ENCODE data around the gene LBX2.
"Not testable (repeated sequence)": the region's sequence is repeated elsewhere in the genome, so short reads cannot be mapped to it uniquely, and the experiment has no call there.

The LBX2 gene

GRCh38 chr2:74474899-74475298 lies 24.5 kb downstream of the LBX2 start:
- no peaks in the 10 kb centered on the region for H3K9me3 ChIP-seq (ENCODE audit: control insufficient read depth, insufficient read depth, low read depth, low read length)
- H3K4me3 ChIP-seq (ENCODE audit: low read depth, low read length) = no peak overlapping the region
- H3K27ac ChIP-seq (ENCODE audit: low read depth, low read length) = no peak overlapping the region
- H3K27me3 ChIP-seq (ENCODE audit: control insufficient read depth, insufficient read depth, low read length) = no peaks in the 10 kb centered on the region
- H3K36me3 ChIP-seq (ENCODE audit: control insufficient read depth, insufficient read depth, low read length) = peaks cover 24% of the 10 kb centered on the region
- no peaks in the 10 kb centered on the region for H3K4me1 ChIP-seq (ENCODE audit: control insufficient read depth, insufficient read depth, low read length)
- H3K9ac ChIP-seq (ENCODE audit: low read length) = no peak overlapping the region

- Histone ChIP-seq H3K27ac (ENCODE audit: low read depth, low read length) (no peak overlapping the region), H3K4me3 (ENCODE audit: low read depth, low read length) (no peak overlapping the region), H3K4me1 (ENCODE audit: control insufficient read depth, insufficient read depth, low read length) (no peaks in the 10 kb centered on the region), H3K9ac (ENCODE audit: low read length) (no peak overlapping the region), H3K27me3 (ENCODE audit: control insufficient read depth, insufficient read depth, low read length) (no peaks in the 10 kb centered on the region), H3K36me3 (ENCODE audit: control insufficient read depth, insufficient read depth, low read length) (peaks cover 21% of the 10 kb centered on the region), H3K9me3 (ENCODE audit: control insufficient read depth, insufficient read depth, low read depth, low read length) (no peaks in the 10 kb centered on the region)
These were observed 24.9 kb downstream of the LBX2 start for GRCh38 chr2:74474481-74474880.

- Histone ChIP-seq H3K27ac (ENCODE audit: low read depth, low read length) (peak overlapping the region; percentile 12), H3K4me3 (ENCODE audit: low read depth, low read length) (peak overlapping the region; percentile 86), H3K9me3 (ENCODE audit: control insufficient read depth, insufficient read depth, low read depth, low read length) (no peaks in the 10 kb centered on the region), H3K36me3 (ENCODE audit: control insufficient read depth, insufficient read depth, low read length) (peaks cover 21% of the 10 kb centered on the region), H3K4me1 (ENCODE audit: control insufficient read depth, insufficient read depth, low read length) (no peaks in the 10 kb centered on the region), H3K9ac (ENCODE audit: low read length) (peak overlapping the region; percentile 89), H3K27me3 (ENCODE audit: control insufficient read depth, insufficient read depth, low read length) (no peaks in the 10 kb centered on the region)
These were observed 26.5 kb downstream of the LBX2 start for GRCh38 chr2:74472945-74473258.

GRCh38 chr2:74472086-74472944 lies 27.1 kb downstream of the LBX2 start, which contains the start of gene MRPL53:
Gene MRPL53 (minus strand): TSS chr2:74472680. CDS start chr2:74472660, 20 bp downstream.
- Histone ChIP-seq H3K4me1 (ENCODE audit: control insufficient read depth, insufficient read depth, low read length) (no peaks in the 10 kb centered on the region), H3K27ac (ENCODE audit: low read depth, low read length) (peak within 1 kb of the TSS; percentile 12), H3K9ac (ENCODE audit: low read length) (peak within 1 kb of the TSS; percentile 89), H3K4me3 (ENCODE audit: low read depth, low read length) (peak within 1 kb of the TSS; percentile 86), H3K36me3 (ENCODE audit: control insufficient read depth, insufficient read depth, low read length) (peaks cover 17% of the 10 kb centered on the region), H3K9me3 (ENCODE audit: control insufficient read depth, insufficient read depth, low read depth, low read length) (no peaks in the 10 kb centered on the region), H3K27me3 (ENCODE audit: control insufficient read depth, insufficient read depth, low read length) (no peaks in the 10 kb centered on the region)

- Histone ChIP-seq H3K4me1 (ENCODE audit: control insufficient read depth, insufficient read depth, low read length) (no peaks in the 10 kb centered on the region), H3K9ac (ENCODE audit: low read length) (peak overlapping the region; percentile 89), H3K9me3 (ENCODE audit: control insufficient read depth, insufficient read depth, low read depth, low read length) (no peaks in the 10 kb centered on the region), H3K36me3 (ENCODE audit: control insufficient read depth, insufficient read depth, low read length) (peaks cover 15% of the 10 kb centered on the region), H3K4me3 (ENCODE audit: low read depth, low read length) (peak overlapping the region; percentile 86), H3K27ac (ENCODE audit: low read depth, low read length) (no peak overlapping the region), H3K27me3 (ENCODE audit: control insufficient read depth, insufficient read depth, low read length) (no peaks in the 10 kb centered on the region)
These were observed 27.9 kb downstream of the LBX2 start for GRCh38 chr2:74471332-74472065.

- not testable (repeated sequence) for H3K27ac ChIP-seq (ENCODE audit: low read depth, low read length); H3K9me3 ChIP-seq (ENCODE audit: control insufficient read depth, insufficient read depth, low read depth, low read length); H3K27me3 ChIP-seq (ENCODE audit: control insufficient read depth, insufficient read depth, low read length); H3K4me3 ChIP-seq (ENCODE audit: low read depth, low read length); H3K4me1 ChIP-seq (ENCODE audit: control insufficient read depth, insufficient read depth, low read length); H3K9ac ChIP-seq (ENCODE audit: low read length)
- peaks cover 15% of the 10 kb centered on the region for H3K36me3 ChIP-seq (ENCODE audit: control insufficient read depth, insufficient read depth, low read length)
These were observed 28.7 kb downstream of the LBX2 start for GRCh38 chr2:74470742-74471141.

GRCh38 chr2:74464406-74464805 lies 35.0 kb downstream of the LBX2 start:
- no peaks in the 10 kb centered on the region for H3K27me3 ChIP-seq (ENCODE audit: control insufficient read depth, insufficient read depth, low read length)
- peaks cover 23% of the 10 kb centered on the region for H3K36me3 ChIP-seq (ENCODE audit: control insufficient read depth, insufficient read depth, low read length)
- H3K9me3 ChIP-seq (ENCODE audit: control insufficient read depth, insufficient read depth, low read depth, low read length) = no peaks in the 10 kb centered on the region
- H3K27ac ChIP-seq (ENCODE audit: low read depth, low read length) = no peak overlapping the region
- 0 out of 2 replicates have a peak, but pooled peaks cover 3% of the 10 kb centered on the region for H3K4me1 ChIP-seq (ENCODE audit: control insufficient read depth, insufficient read depth, low read length)
- H3K4me3 ChIP-seq (ENCODE audit: low read depth, low read length) = peak overlapping the region; percentile 88
- peak overlapping the region; percentile 81 for H3K9ac ChIP-seq (ENCODE audit: low read length)

GRCh38 chr2:74462786-74463105 lies 36.7 kb downstream of the LBX2 start:
- 0 out of 2 replicates have a peak, but pooled peaks cover 3% of the 10 kb centered on the region for H3K4me1 ChIP-seq (ENCODE audit: control insufficient read depth, insufficient read depth, low read length)
- H3K9me3 ChIP-seq (ENCODE audit: control insufficient read depth, insufficient read depth, low read depth, low read length) = no peaks in the 10 kb centered on the region
- no peak overlapping the region for H3K9ac ChIP-seq (ENCODE audit: low read length)
- H3K27ac ChIP-seq (ENCODE audit: low read depth, low read length) = no peak overlapping the region
- no peak overlapping the region for H3K4me3 ChIP-seq (ENCODE audit: low read depth, low read length)
- peaks cover 23% of the 10 kb centered on the region for H3K36me3 ChIP-seq (ENCODE audit: control insufficient read depth, insufficient read depth, low read length)
- H3K27me3 ChIP-seq (ENCODE audit: control insufficient read depth, insufficient read depth, low read length) = no peaks in the 10 kb centered on the region

- no peak overlapping the region for H3K4me3 ChIP-seq (ENCODE audit: low read depth, low read length)
- no peak overlapping the region for H3K9ac ChIP-seq (ENCODE audit: low read length)
- H3K4me1 ChIP-seq (ENCODE audit: control insufficient read depth, insufficient read depth, low read length) = 0 out of 2 replicates have a peak, but pooled peaks cover 3% of the 10 kb centered on the region
- no peak overlapping the region for H3K27ac ChIP-seq (ENCODE audit: low read depth, low read length)
- H3K27me3 ChIP-seq (ENCODE audit: control insufficient read depth, insufficient read depth, low read length) = no peaks in the 10 kb centered on the region
- peaks cover 23% of the 10 kb centered on the region for H3K36me3 ChIP-seq (ENCODE audit: control insufficient read depth, insufficient read depth, low read length)
- no peaks in the 10 kb centered on the region for H3K9me3 ChIP-seq (ENCODE audit: control insufficient read depth, insufficient read depth, low read depth, low read length)
These were observed 37.2 kb downstream of the LBX2 start for GRCh38 chr2:74462054-74462785.

- Histone ChIP-seq H3K36me3 (ENCODE audit: control insufficient read depth, insufficient read depth, low read length) (peaks cover 23% of the 10 kb centered on the region), H3K9me3 (ENCODE audit: control insufficient read depth, insufficient read depth, low read depth, low read length) (no peaks in the 10 kb centered on the region), H3K4me3 (ENCODE audit: low read depth, low read length) (no peak overlapping the region), H3K27me3 (ENCODE audit: control insufficient read depth, insufficient read depth, low read length) (no peaks in the 10 kb centered on the region), H3K27ac (ENCODE audit: low read depth, low read length) (no peak overlapping the region), H3K4me1 (ENCODE audit: control insufficient read depth, insufficient read depth, low read length) (0 out of 2 replicates have a peak, but pooled peaks cover 3% of the 10 kb centered on the region), H3K9ac (ENCODE audit: low read length) (no peak overlapping the region)
These were observed 38.0 kb downstream of the LBX2 start for GRCh38 chr2:74461187-74462053.
